Gastroesophageal sphincter (tissue), 3 donors: ENCODE results near the gene PTPRO.

Experiments
- EP300 ChIP-seq: sonication (generic); formaldehyde crosslinking; IDR thresholded peaks from one replicate; pipeline ENCODE4 v1.6.1; 2017; ENCODE audit warnings: antibody characterized with exemption, mild to moderate bottlenecking
- POLR2A ChIP-seq, 2 donors: fragments of 450-650 bp; IDR thresholded peaks; one replicate each; pipeline ENCODE4 v1.6.1; 2017; ENCODE audit warnings: antibody characterized with exemption in 2 of 2, mild to moderate bottlenecking in 2 of 2, moderate library complexity in 1 of 2
- TF ChIP-seq, protein P1 (sequence below), 4 experiments: fragments of 200-600 bp in 2 of 4; fragments of 450-650 bp in 2 of 4; sonication (generic) in 1 of 4; IDR thresholded peaks; one replicate each; pipeline ENCODE4 v1.5.1; 2017 to 2019; ENCODE audit warnings: antibody characterized with exemption in 4 of 4, mild to moderate bottlenecking in 2 of 4, moderate library complexity in 2 of 4

DNA sequence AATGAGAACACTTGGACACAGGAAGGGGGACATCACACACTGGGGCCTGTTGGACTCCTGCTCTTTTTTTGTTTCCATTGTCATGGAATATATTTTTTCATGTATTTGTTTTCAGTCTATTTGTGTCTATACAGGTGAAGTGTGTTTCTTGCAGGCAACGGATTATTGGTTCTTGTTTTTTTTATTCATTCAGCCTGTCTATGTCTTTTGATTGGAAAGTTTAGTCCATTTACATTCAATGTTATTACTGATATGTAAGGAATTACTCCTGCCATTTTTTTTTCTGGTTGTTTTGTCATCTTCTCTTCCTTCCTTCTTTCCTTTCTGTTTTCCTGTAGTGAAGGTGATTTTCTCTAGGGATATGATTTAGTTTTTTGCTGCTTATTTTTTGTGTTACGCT, 18.0 kb upstream of the PTPRO start:
- no peak for TF ChIP-seq EP300
- no peak for TF ChIP-seq POLR2A (IDR thresholded peaks at IDR 0.05)
- TF ChIP-seq, protein P1, sequence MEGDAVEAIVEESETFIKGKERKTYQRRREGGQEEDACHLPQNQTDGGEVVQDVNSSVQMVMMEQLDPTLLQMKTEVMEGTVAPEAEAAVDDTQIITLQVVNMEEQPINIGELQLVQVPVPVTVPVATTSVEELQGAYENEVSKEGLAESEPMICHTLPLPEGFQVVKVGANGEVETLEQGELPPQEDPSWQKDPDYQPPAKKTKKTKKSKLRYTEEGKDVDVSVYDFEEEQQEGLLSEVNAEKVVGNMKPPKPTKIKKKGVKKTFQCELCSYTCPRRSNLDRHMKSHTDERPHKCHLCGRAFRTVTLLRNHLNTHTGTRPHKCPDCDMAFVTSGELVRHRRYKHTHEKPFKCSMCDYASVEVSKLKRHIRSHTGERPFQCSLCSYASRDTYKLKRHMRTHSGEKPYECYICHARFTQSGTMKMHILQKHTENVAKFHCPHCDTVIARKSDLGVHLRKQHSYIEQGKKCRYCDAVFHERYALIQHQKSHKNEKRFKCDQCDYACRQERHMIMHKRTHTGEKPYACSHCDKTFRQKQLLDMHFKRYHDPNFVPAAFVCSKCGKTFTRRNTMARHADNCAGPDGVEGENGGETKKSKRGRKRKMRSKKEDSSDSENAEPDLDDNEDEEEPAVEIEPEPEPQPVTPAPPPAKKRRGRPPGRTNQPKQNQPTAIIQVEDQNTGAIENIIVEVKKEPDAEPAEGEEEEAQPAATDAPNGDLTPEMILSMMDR (IDR thresholded peaks at IDR 0.05) = no peak
